Measurements from ENCODE around the gene MEGF8. TPM values are rescaled to one million over a fixed set of nuclear protein-coding genes. Genes with fewer than 3 reads are reported as not detected.
A peak's percentile ranks its signal among the peaks of the same experiment; 100 is the strongest.

MEGF8 gene
- total and polyA plus RNA-seq, 9 of the 15 experiments (the other 6 are each of a cell fraction or from before 2014, with no cell fraction given): 0.28 to 13.1 (median 3.0) TPM

DNA sequence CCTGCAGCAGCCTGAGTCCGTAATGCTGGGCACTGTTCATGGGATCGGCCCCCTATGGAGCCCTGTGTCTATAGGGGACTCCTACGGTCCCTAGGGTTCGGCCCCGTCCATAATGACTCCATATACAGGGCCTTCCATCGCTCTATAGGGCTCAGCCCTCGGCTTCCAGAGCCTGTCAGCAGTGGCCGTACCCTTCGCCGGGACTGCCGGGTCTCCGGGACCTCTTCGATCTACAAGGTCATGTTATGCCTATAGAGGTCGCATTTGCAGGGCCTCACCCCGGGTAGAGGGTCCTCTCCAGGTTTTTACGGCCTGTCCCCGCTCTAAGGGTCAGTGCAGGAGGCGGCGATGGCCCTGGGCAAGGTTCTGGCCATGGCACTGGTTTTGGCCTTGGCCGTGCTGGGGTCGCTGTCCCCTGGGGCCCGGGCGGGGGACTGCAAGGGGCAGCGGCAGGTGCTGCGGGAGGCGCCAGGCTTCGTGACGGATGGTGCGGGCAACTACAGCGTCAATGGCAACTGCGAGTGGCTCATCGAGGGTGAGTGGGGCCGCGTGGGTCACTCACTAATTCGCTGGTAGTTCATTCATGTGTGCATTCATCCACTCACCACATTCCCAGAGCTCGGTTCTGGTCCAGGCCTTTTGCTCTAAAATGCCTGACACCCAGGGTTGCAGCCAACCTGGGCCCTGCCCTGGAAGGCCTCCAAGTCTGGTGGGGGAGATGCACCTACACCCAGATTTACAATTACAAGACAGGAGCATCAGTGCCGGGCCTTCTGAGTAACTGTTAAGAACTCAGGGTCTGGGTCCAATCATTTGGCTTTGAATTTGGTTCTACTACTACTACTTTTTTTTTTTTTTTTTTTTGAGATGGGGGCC is 699 bp downstream of the MEGF8 start (continued):
- TF ChIP-seq, protein P1, sequence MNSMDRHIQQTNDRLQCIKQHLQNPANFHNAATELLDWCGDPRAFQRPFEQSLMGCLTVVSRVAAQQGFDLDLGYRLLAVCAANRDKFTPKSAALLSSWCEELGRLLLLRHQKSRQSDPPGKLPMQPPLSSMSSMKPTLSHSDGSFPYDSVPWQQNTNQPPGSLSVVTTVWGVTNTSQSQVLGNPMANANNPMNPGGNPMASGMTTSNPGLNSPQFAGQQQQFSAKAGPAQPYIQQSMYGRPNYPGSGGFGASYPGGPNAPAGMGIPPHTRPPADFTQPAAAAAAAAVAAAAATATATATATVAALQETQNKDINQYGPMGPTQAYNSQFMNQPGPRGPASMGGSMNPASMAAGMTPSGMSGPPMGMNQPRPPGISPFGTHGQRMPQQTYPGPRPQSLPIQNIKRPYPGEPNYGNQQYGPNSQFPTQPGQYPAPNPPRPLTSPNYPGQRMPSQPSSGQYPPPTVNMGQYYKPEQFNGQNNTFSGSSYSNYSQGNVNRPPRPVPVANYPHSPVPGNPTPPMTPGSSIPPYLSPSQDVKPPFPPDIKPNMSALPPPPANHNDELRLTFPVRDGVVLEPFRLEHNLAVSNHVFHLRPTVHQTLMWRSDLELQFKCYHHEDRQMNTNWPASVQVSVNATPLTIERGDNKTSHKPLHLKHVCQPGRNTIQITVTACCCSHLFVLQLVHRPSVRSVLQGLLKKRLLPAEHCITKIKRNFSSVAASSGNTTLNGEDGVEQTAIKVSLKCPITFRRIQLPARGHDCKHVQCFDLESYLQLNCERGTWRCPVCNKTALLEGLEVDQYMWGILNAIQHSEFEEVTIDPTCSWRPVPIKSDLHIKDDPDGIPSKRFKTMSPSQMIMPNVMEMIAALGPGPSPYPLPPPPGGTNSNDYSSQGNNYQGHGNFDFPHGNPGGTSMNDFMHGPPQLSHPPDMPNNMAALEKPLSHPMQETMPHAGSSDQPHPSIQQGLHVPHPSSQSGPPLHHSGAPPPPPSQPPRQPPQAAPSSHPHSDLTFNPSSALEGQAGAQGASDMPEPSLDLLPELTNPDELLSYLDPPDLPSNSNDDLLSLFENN (IDR thresholded peaks at IDR 0.05; ENCODE audit: low read depth in 2 of 2, low read length in 2 of 2): no peak
- 0 out of 2 replicates have a peak, but pooled peaks have one; percentile 57 for TF ChIP-seq ZFPM2 (CRISPR knock-in tag; IDR thresholded peaks at IDR 0.05)
- 0 out of 2 replicates have a peak, but pooled peaks have one; percentile 47 for TF ChIP-seq ZSCAN29 (IDR thresholded peaks at IDR 0.05)
- TF ChIP-seq SIN3A (IDR thresholded peaks at IDR 0.05; ENCODE audit: borderline replicate concordance in 2 of 2, control insufficient read depth in 1 of 2, low read depth in 2 of 2, low read length in 2 of 2): 0 out of 4 replicates have a peak, but pooled peaks of 1 of the 2 experiments have one; percentile 9
- no peak for TF ChIP-seq POLR2AphosphoS5 (IDR thresholded peaks at IDR 0.05; ENCODE audit: control insufficient read depth, insufficient read depth, low read depth, low read length)
- TF ChIP-seq SAP30 (IDR thresholded peaks at IDR 0.05; ENCODE audit: borderline replicate concordance, insufficient read depth, low read depth, low read length, poor library complexity, severe bottlenecking): peak; percentile 51
- TF ChIP-seq HDAC1 (IDR thresholded peaks at IDR 0.05): 0 out of 4 replicates have a peak, but pooled peaks of 1 of the 2 experiments have one; percentile 1
- no peak for TF ChIP-seq ZNF316 (IDR thresholded peaks at IDR 0.05)
- no peak for TF ChIP-seq HBP1 (CRISPR knock-in tag; IDR thresholded peaks at IDR 0.05)
- no peak for TF ChIP-seq ZNF347 (CRISPR knock-in tag; IDR thresholded peaks at IDR 0.05; ENCODE audit: low read depth)
- TF ChIP-seq NR2C1 (IDR thresholded peaks at IDR 0.05): no peak
- TF ChIP-seq NR2C1 (tag; IDR thresholded peaks at IDR 0.05): no peak
- no peak for TF ChIP-seq NFYB (IDR thresholded peaks at IDR 0.05; ENCODE audit: extremely low read depth, insufficient read length)
- TF ChIP-seq BRD4 (IDR thresholded peaks at IDR 0.05): no peak
- TF ChIP-seq ZFX (CRISPR knock-in tag; IDR thresholded peaks at IDR 0.05): peak; percentile 66
- TF ChIP-seq, protein P2, sequence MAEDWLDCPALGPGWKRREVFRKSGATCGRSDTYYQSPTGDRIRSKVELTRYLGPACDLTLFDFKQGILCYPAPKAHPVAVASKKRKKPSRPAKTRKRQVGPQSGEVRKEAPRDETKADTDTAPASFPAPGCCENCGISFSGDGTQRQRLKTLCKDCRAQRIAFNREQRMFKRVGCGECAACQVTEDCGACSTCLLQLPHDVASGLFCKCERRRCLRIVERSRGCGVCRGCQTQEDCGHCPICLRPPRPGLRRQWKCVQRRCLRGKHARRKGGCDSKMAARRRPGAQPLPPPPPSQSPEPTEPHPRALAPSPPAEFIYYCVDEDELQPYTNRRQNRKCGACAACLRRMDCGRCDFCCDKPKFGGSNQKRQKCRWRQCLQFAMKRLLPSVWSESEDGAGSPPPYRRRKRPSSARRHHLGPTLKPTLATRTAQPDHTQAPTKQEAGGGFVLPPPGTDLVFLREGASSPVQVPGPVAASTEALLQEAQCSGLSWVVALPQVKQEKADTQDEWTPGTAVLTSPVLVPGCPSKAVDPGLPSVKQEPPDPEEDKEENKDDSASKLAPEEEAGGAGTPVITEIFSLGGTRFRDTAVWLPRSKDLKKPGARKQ (CRISPR knock-in tag; IDR thresholded peaks at IDR 0.05): no peak
- no peak for TF ChIP-seq ID3 (CRISPR knock-in tag; IDR thresholded peaks at IDR 0.05)
- TF ChIP-seq ID3 (tag; IDR thresholded peaks at IDR 0.05): no peak
- TF ChIP-seq ZBTB8A (IDR thresholded peaks at IDR 0.05; ENCODE audit: partially characterized antibody): no peak

Data from K562 (cell line).